ENCODE results near the gene PYM1.

The PYM1 gene

GRCh38 chr12:55946553-55946952 is 18.9 kb upstream of the PYM1 start:
- TF ChIP-seq EZH2 (IDR thresholded peaks at IDR 0.05; ENCODE audit: borderline replicate concordance, low read length) = no peak
- TF ChIP-seq CTCF (IDR thresholded peaks at IDR 0.05; ENCODE audit: low read length) = no peak
- Histone ChIP-seq H4K20me1 (ENCODE audit: insufficient read depth, low read length) (no peaks in the 10 kb centered on the region), H3K4me1 (ENCODE audit: insufficient read depth, low read length, severe bottlenecking) (no peaks in the 10 kb centered on the region), H3F3A (ENCODE audit: insufficient read depth, low read length) (no peaks in the 10 kb centered on the region; the same call in 1 of the 2 replicates), H3K27ac (ENCODE audit: low read depth, low read length, poor library complexity, severe bottlenecking) (no peak overlapping the region), H3K4me3 (ENCODE audit: low read depth, low read length, poor library complexity, severe bottlenecking) (no peak overlapping the region), H3K9me3 (ENCODE audit: low read length) (no peaks in the 10 kb centered on the region), H3K36me3 (ENCODE audit: insufficient read depth, low read length) (peaks cover 88% of the 10 kb centered on the region), H3K4me2 (ENCODE audit: low read length) (no peak overlapping the region), H3K9ac (ENCODE audit: low read length) (no peak overlapping the region), H3K27me3 (ENCODE audit: insufficient read depth, low read length) (no peaks in the 10 kb centered on the region), H3K79me2 (ENCODE audit: insufficient read depth, low read length) (no peaks in the 10 kb centered on the region), H3K9me2 (ENCODE audit: low read depth, low read length) (no peaks in the 10 kb centered on the region), H2AFZ (ENCODE audit: low read length) (no peak overlapping the region)

GRCh38 chr12:55942577-55943136 is 15.0 kb upstream of the PYM1 start:
- H3K4me3 ChIP-seq (ENCODE audit: low read depth, low read length, poor library complexity, severe bottlenecking) = no peak overlapping the region
- no peaks in the 10 kb centered on the region for H3K79me2 ChIP-seq (ENCODE audit: insufficient read depth, low read length)
- peaks cover 10% of the 10 kb centered on the region for H3F3A ChIP-seq (ENCODE audit: insufficient read depth, low read length)
- no peak overlapping the region for H2AFZ ChIP-seq (ENCODE audit: low read length)
- no peak overlapping the region for H3K4me2 ChIP-seq (ENCODE audit: low read length)
- TF ChIP-seq EZH2 (IDR thresholded peaks at IDR 0.05; ENCODE audit: borderline replicate concordance, low read length) (no peak), CTCF (IDR thresholded peaks at IDR 0.05; ENCODE audit: low read length) (no peak)
- no peaks in the 10 kb centered on the region for H4K20me1 ChIP-seq (ENCODE audit: insufficient read depth, low read length)
- no peaks in the 10 kb centered on the region for H3K9me3 ChIP-seq (ENCODE audit: low read length)
- H3K27me3 ChIP-seq (ENCODE audit: insufficient read depth, low read length) = no peaks in the 10 kb centered on the region
- H3K9me2 ChIP-seq (ENCODE audit: low read depth, low read length) = no peaks in the 10 kb centered on the region
- peaks cover 7% of the 10 kb centered on the region for H3K4me1 ChIP-seq (ENCODE audit: insufficient read depth, low read length, severe bottlenecking)
- no peak overlapping the region for H3K27ac ChIP-seq (ENCODE audit: low read depth, low read length, poor library complexity, severe bottlenecking)
- no peak overlapping the region for H3K9ac ChIP-seq (ENCODE audit: low read length)
- peaks cover 96% of the 10 kb centered on the region for H3K36me3 ChIP-seq (ENCODE audit: insufficient read depth, low read length)

- no peaks in the 10 kb centered on the region for H3K79me2 ChIP-seq (ENCODE audit: insufficient read depth, low read length)
- TF ChIP-seq EZH2 (IDR thresholded peaks at IDR 0.05; ENCODE audit: borderline replicate concordance, low read length) (no peak), CTCF (IDR thresholded peaks at IDR 0.05; ENCODE audit: low read length) (no peak)
- H3K9me2 ChIP-seq (ENCODE audit: low read depth, low read length) = no peaks in the 10 kb centered on the region
- no peak overlapping the region for H3K4me3 ChIP-seq (ENCODE audit: low read depth, low read length, poor library complexity, severe bottlenecking)
- H3K27me3 ChIP-seq (ENCODE audit: insufficient read depth, low read length) = no peaks in the 10 kb centered on the region
- no peak overlapping the region for H3K9ac ChIP-seq (ENCODE audit: low read length)
- peaks cover 96% of the 10 kb centered on the region for H3K36me3 ChIP-seq (ENCODE audit: insufficient read depth, low read length)
- H3K27ac ChIP-seq (ENCODE audit: low read depth, low read length, poor library complexity, severe bottlenecking) = no peak overlapping the region
- H3K4me1 ChIP-seq (ENCODE audit: insufficient read depth, low read length, severe bottlenecking) = peaks cover 7% of the 10 kb centered on the region
- H4K20me1 ChIP-seq (ENCODE audit: insufficient read depth, low read length) = no peaks in the 10 kb centered on the region
- H2AFZ ChIP-seq (ENCODE audit: low read length) = no peak overlapping the region
- peaks cover 10% of the 10 kb centered on the region for H3F3A ChIP-seq (ENCODE audit: insufficient read depth, low read length)
- H3K9me3 ChIP-seq (ENCODE audit: low read length) = no peaks in the 10 kb centered on the region
- no peak overlapping the region for H3K4me2 ChIP-seq (ENCODE audit: low read length)
These were observed 14.4 kb upstream of the PYM1 start for GRCh38 chr12:55942055-55942454.

Data from OCI-LY1 (cell line).